Body of pancreas (tissue), 4 donors: ENCODE measurements around the gene WNT3A.

Source experiments
- POLR2A ChIP-seq, 3 donors: fragments of 450-650 bp; IDR thresholded peaks; one replicate each; pipeline ENCODE4 v1.6.1; 2016; ENCODE audit warnings: antibody characterized with exemption in 3 of 3, mild to moderate bottlenecking in 2 of 3
- TF ChIP-seq, protein P1 (sequence below), 7 experiments: fragments of 450-650 bp in 4 of 7; fragments of 200-600 bp in 3 of 7; sonication (generic) in 3 of 7; IDR thresholded peaks; one replicate each; pipeline ENCODE4 v1.5.1; 2016 to 2019; ENCODE audit warnings: antibody characterized with exemption in 7 of 7

DNA sequence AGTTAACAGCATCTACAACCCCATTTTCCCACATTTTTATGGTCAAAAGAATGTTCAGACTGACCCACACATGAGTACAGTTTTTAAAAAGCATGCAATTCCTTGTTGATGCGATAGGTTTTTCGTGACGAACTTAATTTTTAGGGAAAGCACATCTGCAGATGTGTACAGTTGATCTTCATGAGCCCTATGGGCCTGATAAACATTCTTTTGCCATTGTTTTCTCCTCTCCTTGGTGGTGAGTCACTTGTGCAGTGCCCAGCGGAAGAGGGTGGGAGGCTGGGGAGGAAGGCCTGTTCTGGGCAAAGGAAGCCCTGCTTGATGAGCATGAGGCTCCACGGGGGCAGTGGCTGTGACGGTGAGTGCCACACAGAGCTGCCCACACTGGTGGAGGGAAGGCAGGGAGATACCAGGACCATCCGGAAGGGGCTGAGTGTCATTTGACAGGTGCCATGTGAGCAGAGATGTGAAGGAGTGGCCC, 81.0 kb downstream of the WNT3A start:
- no peak for TF ChIP-seq POLR2A (IDR thresholded peaks at IDR 0.05)
- TF ChIP-seq, protein P1, sequence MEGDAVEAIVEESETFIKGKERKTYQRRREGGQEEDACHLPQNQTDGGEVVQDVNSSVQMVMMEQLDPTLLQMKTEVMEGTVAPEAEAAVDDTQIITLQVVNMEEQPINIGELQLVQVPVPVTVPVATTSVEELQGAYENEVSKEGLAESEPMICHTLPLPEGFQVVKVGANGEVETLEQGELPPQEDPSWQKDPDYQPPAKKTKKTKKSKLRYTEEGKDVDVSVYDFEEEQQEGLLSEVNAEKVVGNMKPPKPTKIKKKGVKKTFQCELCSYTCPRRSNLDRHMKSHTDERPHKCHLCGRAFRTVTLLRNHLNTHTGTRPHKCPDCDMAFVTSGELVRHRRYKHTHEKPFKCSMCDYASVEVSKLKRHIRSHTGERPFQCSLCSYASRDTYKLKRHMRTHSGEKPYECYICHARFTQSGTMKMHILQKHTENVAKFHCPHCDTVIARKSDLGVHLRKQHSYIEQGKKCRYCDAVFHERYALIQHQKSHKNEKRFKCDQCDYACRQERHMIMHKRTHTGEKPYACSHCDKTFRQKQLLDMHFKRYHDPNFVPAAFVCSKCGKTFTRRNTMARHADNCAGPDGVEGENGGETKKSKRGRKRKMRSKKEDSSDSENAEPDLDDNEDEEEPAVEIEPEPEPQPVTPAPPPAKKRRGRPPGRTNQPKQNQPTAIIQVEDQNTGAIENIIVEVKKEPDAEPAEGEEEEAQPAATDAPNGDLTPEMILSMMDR (IDR thresholded peaks at IDR 0.05), result no peak
